NCI-H748 treated with DMSO at 0.1 percent for 48 hours (cell line): ENCODE measurements around the gene LRMDA.

ENCODE experiments used
- DNase-seq: peaks from one replicate; lab custom pipeline; 2025; lab: John Stamatoyannopoulos, UW

LRMDA gene

GRCh38 chr10:75716506-75716905 is 285.1 kb downstream of the LRMDA start:
- DNase-seq = no peak

GRCh38 chr10:75717126-75717916 is 285.9 kb downstream of the LRMDA start:
- DNase-seq = no peak

GRCh38 chr10:75718991-75719390 is 287.6 kb downstream of the LRMDA start:
- DNase-seq = peak; percentile 13

DNA sequence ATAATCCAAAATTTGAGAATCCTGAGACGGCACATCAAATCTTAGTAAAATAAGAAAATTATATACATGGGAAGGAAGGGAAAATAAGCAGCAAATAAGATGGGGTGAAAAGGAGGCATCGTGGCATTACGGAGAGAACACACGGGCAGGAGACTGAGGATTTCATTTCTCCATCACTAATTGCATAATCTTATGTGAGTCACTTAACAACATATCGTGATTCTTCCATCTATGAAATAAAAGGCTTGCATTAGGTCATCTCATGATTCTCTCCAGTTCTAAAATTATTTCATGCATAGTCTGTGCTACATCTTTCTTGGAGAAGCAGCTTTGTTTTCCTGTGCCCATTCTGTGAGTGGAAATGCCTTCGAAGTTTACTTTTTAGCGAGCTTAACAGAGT is 288.7 kb downstream of the LRMDA start:
- no peak for DNase-seq

DNA sequence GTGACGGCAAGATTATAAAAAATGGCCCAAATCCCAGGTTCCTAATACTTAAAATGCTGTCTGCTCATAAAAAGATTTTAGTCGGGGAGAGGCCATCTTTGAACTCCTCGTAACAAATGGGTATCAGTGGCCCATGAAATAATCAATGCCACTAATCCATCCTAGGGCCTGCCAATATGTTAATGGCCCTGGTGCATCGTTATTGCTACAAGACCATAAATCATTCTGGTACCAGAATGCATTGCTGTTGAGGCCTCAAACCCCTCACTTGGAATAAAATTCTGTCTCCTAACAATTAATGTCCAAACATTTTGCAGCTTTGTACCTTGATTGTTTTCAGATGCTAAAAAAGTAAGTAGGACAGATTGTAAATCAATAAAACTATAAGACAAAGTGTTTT is 290.6 kb downstream of the LRMDA start:
- DNase-seq = no peak

DNA sequence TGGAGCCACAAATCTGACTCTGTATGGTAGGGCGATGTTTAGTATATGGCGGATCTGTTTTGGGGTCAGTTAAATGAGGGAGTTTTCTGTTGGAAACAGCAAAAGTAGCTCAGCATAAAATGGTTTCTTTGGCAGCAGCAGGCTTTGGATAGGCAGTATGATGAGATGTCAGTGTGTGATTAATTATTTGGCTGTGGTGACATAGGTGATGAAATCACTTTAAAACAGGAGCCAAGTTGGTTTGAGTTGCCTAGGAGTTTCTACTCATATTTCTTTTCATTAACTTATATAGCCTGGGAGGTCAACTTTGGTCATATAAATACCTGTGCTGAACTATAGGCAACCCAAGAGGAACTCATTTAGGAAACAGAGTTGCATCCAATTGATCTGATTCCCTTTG is 291.2 kb downstream of the LRMDA start:
- DNase-seq = no peak

DNA sequence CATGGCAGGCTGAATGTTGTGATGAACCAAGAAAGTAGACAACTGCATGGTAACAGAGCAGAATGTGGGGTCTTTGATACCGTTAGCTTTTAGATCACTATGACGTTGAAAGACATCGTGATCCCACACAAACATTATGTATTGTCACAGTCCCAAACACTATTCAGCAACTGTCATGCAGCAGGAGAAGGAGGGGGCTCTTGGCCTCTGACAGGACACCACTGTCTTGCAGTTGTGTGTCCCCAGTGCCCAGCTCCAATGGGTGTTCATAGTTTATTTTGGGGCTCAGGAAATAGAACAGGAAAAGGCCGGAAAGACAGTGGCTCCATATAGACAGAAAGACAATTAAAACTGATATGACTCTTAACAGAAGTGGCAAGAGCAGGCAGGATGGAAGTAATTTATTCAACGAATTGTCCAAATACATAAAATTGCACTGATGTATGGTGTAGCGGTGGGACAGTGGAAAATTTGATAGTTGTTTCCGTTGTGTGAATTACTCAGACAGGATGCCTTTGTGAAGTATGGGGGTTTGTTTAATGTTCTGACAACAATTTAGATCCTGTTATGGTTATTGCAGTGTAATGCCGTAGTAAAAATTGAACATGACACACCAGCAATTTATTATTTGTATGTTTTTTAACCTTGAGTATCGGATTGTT is 292.0 kb downstream of the LRMDA start:
- DNase-seq = no peak

DNA sequence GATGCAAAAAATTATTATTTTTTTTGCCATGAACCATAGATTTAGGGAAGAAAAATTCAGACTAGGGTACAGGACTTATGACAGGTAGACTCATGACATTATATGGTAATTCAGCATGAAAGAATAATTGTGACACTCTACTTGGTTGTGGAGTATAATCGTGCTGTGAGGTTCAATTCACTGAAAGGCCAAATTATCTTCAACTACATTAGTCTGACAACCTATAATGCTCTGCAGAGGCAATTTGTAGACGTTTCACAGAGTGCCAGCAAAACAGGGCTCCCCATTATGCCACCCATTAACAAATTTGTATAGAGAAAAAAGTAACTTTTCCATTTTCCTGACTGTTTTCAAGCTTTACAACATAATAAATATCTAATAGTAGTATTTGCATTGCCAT is 292.6 kb downstream of the LRMDA start:
- DNase-seq = no peak

DNA sequence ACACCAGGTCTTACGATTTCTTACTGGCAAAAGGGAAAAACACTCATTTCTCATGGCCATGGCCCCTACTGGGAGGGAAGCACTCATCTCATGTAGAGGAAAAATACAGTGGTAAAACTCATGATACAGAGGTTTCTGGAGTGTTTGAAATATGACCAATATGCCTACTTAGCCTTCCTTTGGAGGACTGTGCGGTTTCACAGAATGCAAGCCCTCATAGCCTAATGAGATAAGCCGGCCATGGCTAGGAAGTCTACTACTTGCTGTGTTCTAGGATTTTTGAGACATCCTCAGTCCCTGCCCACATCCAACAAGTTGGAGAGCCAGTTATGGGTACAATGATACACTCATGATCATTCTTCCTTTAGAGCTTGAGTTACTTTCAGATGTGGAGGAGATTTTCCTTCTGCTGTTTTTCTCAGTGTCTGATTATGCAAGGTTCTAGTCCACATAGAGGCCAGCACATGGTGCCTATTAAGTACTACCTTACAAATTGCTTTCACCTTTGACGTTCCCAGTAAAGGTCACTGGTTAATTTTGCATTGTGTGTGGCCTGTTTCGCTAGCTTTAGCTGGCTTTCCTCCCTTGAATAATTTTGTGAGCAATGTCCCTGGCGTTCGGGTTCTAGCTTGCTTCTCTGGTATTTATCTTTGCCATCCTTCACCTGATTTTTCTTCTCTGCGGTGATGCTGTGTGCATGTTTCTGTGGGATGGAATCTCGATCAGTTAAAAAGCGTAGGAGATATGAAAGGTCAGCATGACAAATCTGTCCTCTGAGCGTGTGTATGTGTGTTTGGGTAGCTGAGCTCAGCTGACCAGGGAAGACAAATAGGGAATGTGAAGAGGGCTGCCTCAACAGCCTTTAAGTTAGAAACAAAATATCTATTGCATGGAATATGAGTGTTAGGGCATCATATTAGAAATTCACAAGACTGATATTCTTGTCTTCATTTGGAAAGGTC is 295.4 kb downstream of the LRMDA start:
- DNase-seq = no peak

DNA sequence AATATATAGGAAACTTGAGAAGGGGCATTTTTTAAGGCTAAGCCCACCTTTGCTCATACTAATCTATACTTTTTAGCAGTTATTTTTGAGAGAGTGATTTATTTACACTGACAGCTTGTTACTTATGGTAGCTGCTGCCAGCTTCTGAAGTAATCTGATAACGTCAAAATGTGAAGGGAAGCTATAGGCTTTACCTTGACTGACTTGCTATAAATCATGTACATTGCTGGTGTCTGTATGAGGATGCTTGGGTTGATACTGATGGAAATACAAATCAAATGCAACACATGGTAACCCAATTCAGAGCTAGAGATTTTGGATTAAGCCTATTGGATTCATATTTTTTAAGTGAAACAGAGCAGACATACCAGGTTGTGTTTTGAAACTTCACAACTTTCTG is 299.4 kb downstream of the LRMDA start:
- DNase-seq = no peak

DNA sequence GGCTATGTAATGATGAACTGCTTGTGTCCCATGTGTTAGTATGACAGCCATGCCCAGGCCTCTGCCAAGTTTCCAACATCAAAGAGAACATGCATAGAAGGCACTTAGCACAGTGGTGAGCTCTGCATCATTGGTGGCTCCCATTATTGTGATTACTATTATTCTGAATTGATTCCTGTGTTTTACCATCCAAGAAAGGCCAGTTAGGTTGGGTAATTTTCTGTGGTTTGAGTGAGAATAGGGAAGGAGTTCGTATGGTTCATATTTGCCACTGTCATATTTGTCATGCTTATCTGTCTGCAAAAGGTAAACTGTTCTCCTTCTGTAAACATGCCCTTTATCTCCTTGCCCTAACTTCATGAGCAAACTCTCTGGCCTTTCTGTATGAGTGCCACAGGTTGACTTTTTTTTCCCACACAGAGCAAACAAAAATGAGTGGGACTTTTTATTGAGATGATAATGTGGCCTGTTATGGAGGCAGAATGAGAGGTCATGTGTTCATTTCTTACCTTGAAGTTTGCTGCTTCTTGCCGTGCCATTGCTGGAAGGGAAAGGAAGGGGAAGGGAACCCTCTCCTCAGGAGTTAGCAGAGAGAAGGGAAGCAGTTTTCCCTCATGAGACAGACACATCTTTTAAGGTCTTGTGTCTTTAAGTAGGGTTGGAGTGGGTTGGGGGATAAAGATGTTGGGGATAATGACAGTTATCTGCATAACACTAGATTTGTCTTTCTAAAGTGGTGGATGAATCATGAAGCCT is 301.9 kb downstream of the LRMDA start:
- no peak for DNase-seq

- DNase-seq = no peak
Observed at GRCh38 chr10:75736151-75736640, 304.8 kb downstream of the LRMDA start.

DNA sequence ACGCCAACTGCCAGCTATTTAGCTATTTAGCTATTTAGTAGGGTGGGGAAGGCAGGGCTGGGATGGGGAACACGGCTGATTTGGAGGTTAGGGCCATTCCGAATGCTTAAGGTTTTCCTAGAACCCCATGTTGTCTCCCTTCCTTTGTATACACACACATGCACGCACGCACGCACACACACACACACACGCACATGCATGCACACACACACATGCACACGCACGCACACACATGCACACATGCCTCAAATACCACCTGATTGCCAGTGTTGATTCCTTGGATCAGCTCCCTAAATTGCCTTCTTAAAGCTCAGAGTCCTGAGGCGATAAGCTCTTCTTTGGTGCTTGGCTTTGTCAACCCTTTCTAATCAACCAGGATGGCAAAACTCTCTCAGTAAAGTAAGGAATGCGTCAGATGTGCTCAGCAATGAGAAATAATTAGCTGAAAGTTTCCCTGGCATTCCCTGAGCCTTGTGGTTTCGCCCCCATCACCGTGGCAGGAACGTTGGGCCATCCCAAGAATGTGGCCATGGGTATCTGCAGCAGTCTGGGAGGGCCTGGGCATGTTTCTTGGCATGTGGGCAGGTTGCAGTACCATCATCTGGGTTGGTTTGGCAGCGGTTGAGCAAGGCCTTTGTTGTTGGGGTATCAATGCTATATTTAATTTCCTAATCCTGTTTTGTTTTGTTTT is 305.6 kb downstream of the LRMDA start:
- DNase-seq = no peak

GRCh38 chr10:75737580-75737949 is 306.1 kb downstream of the LRMDA start:
- DNase-seq = no peak

DNA sequence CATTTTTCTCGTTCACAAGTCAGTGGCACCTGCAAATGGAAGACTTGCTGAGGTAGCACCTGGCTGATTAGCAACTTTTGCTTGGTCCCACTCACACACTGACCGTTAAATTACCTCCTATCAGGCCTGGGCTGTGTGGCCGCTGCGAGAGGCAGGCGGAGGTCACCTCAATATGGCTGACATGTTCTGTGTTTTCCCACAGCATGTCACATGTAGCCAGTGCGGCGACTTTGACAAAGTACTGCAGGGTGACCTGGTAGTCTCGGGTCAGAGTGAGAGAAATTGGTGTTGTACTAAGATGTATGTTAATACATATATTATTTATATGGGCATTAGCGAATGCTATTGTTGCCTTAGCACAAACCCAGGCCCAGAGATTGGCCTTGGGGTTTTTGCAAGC is 307.5 kb downstream of the LRMDA start:
- no peak for DNase-seq

DNA sequence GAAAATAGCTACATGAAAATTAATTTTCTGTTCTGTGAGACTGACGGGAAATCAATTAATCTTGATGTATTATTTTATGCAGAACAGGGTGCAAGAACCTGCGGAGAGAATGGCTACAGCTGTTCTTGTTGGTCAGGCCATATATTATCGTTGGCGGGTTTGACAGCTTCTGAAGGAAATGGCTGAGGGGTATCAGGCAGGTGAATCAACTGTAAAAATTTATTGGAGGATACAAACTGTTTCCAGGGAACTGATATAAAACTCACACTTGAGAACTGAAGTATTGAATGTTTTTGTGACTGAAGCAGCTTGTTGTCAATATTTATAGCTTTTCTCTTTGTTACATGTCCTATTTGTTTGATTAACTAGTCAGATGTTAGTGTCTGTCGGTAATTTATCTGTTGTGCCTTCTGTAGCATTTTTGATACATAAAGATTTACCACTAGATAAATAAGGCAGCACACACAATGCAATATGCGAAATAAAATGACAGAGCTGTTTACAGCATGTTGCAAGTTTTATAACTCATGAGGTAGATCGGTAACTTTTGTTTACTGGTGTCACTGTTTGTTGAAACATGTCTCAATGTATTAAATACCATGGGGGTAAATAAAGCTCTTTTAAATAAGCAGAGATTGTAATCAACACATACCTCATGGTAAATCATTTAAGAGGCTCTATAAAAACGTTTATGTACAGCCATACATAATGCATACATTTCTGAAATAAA is 308.2 kb downstream of the LRMDA start:
- no peak for DNase-seq

DNA sequence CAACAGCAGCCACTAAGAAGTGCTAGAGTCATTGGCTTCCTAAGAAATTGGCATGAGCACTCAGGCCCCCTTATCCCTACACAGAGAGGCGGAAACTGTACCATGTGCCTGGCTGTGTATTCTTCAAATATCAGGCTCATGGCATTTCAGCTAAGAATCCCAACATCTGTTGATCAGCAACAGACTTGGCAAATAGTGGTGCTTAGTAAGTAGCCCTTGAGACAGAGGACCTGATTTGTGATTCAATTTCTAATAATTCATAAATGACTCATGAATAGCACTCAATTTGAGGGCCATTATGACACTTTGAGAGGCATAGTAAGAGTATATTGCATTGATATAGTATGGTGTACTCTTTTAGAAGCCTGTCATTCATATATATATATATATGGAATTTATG is 309.1 kb downstream of the LRMDA start:
- DNase-seq = no peak

DNA sequence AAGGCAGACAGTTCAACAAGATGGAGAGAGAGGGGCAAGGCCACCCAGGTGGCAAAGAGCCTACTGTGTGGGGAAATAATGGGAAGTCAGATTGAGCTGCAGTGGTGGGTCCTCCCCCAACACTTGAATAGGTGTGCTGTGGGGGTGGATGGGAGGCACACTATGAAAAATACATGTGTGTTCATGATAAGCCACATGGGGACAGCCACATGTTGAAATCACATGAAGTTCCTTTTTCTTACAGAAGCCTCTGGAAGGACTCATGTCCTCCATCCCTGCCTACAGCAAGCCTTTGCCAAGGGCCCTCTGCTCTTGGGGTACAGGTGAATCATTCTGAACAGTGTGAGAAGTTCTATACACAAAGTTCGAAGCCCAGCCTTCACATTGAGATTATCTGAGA is 310.9 kb downstream of the LRMDA start:
- no peak for DNase-seq

DNA sequence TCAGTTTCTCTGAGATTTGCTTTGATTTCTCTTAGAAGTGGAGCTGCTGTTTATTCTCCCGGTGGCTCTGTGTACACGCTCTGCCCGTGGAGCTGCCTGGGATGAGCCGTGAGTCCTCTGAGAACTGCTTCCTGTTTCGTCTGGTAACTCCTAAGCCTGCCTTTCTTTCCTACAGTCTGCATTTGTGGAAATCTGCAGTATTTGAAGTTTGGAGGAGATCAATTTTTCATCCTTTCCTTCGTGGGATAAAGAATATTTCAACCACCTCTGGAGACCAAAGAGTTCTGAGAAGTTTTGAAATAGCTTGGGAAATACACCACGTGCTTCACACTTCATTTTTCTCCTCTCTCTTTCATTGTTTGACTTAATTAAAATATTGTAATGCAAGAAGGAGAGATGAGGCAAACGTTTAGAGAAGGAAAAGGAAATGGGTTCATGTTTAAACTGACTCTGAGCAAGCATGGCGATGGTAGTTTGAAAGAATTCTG is 311.9 kb downstream of the LRMDA start:
- DNase-seq = no peak

GRCh38 chr10:75744261-75744660 is 312.8 kb downstream of the LRMDA start:
- no peak for DNase-seq
